Stimulated activated CD8-positive, alpha-beta memory T cell treated with anti-CD3 and anti-CD28 coated beads, Interleukin-12 subunit alpha, Interleukin-12 subunit beta, amount 100 ng/mL, for 24 hours (primary cell): ENCODE results near the gene VAMP8.
"Not testable (repeated sequence)": the region's sequence is repeated elsewhere in the genome, so short reads cannot be mapped to it uniquely, and the experiment has no call there.

ENCODE experiments used
- DNase-seq: peaks from one replicate; pipeline ENCODE4 v3.0.0-alpha.2; 2020; ENCODE audit errors: extremely low read depth

VAMP8 gene

GRCh38 chr2:85579266-85579935 is 2.0 kb downstream of the VAMP8 start:
- no peak for DNase-seq

- DNase-seq, result no peak
These were observed 2.8 kb downstream of the VAMP8 start for GRCh38 chr2:85580206-85580605.

- no peak for DNase-seq
These were observed 5.1 kb downstream of the VAMP8 start for GRCh38 chr2:85582492-85582891.

- no peak for DNase-seq
These were observed 6.4 kb downstream of the VAMP8 start for GRCh38 chr2:85583667-85584353.

GRCh38 chr2:85584354-85584856 is 7.0 kb downstream of the VAMP8 start, which contains the start of gene VAMP5:
TSS of gene VAMP5 (plus strand) at chr2:85584431. CDS start at chr2:85584491, 60 bp downstream.
- DNase-seq, result no peak

GRCh38 chr2:85584857-85585780 is 7.7 kb downstream of the VAMP8 start:
- no peak for DNase-seq

GRCh38 chr2:85585781-85586105 is 8.4 kb downstream of the VAMP8 start:
- DNase-seq, result no peak

GRCh38 chr2:85588236-85588635 is 10.8 kb downstream of the VAMP8 start:
- no peak for DNase-seq

- DNase-seq, result no peak
These were observed 11.3 kb downstream of the VAMP8 start for GRCh38 chr2:85588645-85589044.

GRCh38 chr2:85589181-85589580 is 11.8 kb downstream of the VAMP8 start:
- DNase-seq, result no peak

- no peak for DNase-seq
These were observed 12.8 kb downstream of the VAMP8 start for GRCh38 chr2:85589982-85590791.

- no peak for DNase-seq
These were observed 13.6 kb downstream of the VAMP8 start for GRCh38 chr2:85590950-85591349.

GRCh38 chr2:85591563-85591962 is 14.2 kb downstream of the VAMP8 start:
- DNase-seq, result no peak

- DNase-seq, result not testable (repeated sequence)
These were observed 14.9 kb downstream of the VAMP8 start for GRCh38 chr2:85592299-85592698.

GRCh38 chr2:85593023-85593422 is 15.6 kb downstream of the VAMP8 start:
- DNase-seq, result no peak

- DNase-seq, result no peak
These were observed 17.4 kb downstream of the VAMP8 start for GRCh38 chr2:85594715-85595300.

GRCh38 chr2:85595301-85596025 is 18.1 kb downstream of the VAMP8 start, which contains the start of gene RNF181:
TSS of gene RNF181 (plus strand) at chr2:85595745. CDS start at chr2:85595764, 19 bp downstream.
- peak; percentile 74 for DNase-seq

GRCh38 chr2:85596026-85596333 is 18.6 kb downstream of the VAMP8 start:
- no peak for DNase-seq

- no peak for DNase-seq
These were observed 19.2 kb downstream of the VAMP8 start for GRCh38 chr2:85596486-85597143.

- no peak for DNase-seq
These were observed 19.9 kb downstream of the VAMP8 start for GRCh38 chr2:85597241-85597640.
